GM12878 (cell line): ENCODE data around the gene CCDC97. TPM values are rescaled to one million over a fixed set of nuclear protein-coding genes. Genes with fewer than 3 reads are reported as not detected.

Experiments
- BCL11A ChIP-seq: IDR thresholded peaks from 2 replicates; pipeline ENCODE4 v1.6.1; 2011; ENCODE audit warnings: low read depth, low read length
- CREM ChIP-seq: IDR thresholded peaks from 2 replicates; pipeline ENCODE4 v1.6.1; 2014; ENCODE audit warnings: antibody characterized with exemption, low read depth
- CTCF ChIP-seq, 3 experiments: IDR thresholded peaks in 2 of 3; conservative IDR thresholded peaks in 1 of 3; 2 replicates each; pipeline ENCODE4 v1.5.1; 2011; ENCODE audit warnings: low read depth in 3 of 3, low read length in 3 of 3, mild to moderate bottlenecking in 3 of 3, control low read depth in 2 of 3, moderate library complexity in 2 of 3, inconsistent platforms in 1 of 3, mixed read lengths in 1 of 3; ENCODE audit not compliant: control insufficient read depth in 2 of 3, insufficient read depth in 1 of 3; ENCODE audit errors: extremely low read depth in 1 of 3
- DPF2 ChIP-seq: fragments of 450-650 bp; IDR thresholded peaks from 2 replicates; pipeline ENCODE4 v1.6.1; 2017; ENCODE audit warnings: mild to moderate bottlenecking
- ESRRA ChIP-seq: IDR thresholded peaks from 2 replicates; pipeline ENCODE4 v1.6.1; 2012; ENCODE audit warnings: mild to moderate bottlenecking, low read length, improper control_type of control experiment
- EZH2 ChIP-seq: IDR thresholded peaks from 2 replicates; pipeline ENCODE4 v1.6.1; 2012; ENCODE audit warnings: low read depth, mild to moderate bottlenecking, control low read depth, inconsistent platforms, low read length, borderline replicate concordance; ENCODE audit not compliant: control insufficient read depth
- FOXK2 ChIP-seq: fragments of 450-650 bp; IDR thresholded peaks from 2 replicates; pipeline ENCODE4 v1.6.1; 2017; ENCODE audit warnings: mild to moderate bottlenecking, moderate library complexity
- GATAD2B ChIP-seq: fragments of 450-650 bp; conservative IDR thresholded peaks from 2 replicates; pipeline ENCODE4 v1.6.1; 2017; ENCODE audit warnings: low read depth, mild to moderate bottlenecking, moderate library complexity
- HDAC2 ChIP-seq: fragments of 200-600 bp; sonication (generic); IDR thresholded peaks from 2 replicates; pipeline ENCODE4 v1.6.1; 2017
- JUNB ChIP-seq: IDR thresholded peaks from 2 replicates; pipeline ENCODE4 v1.6.1; 2016; ENCODE audit warnings: antibody characterized with exemption, mild to moderate bottlenecking
- LARP7 ChIP-seq: fragments of 450-650 bp; IDR thresholded peaks from 2 replicates; pipeline ENCODE4 v1.6.1; 2017; ENCODE audit warnings: mild to moderate bottlenecking
- MAX ChIP-seq: IDR thresholded peaks from 2 replicates; pipeline ENCODE4 v1.6.1; 2012; ENCODE audit warnings: low read depth, low read length, improper control_type of control experiment
- MYB ChIP-seq: fragments of 150-350 bp; IDR thresholded peaks from 2 replicates; pipeline ENCODE4 v1.6.1; 2014; ENCODE audit warnings: mild to moderate bottlenecking, low read depth, low read length, borderline replicate concordance
- NFIC ChIP-seq: IDR thresholded peaks from 2 replicates; pipeline ENCODE4 v1.6.1; 2012; ENCODE audit warnings: low read depth, mild to moderate bottlenecking, inconsistent platforms, low read length, moderate library complexity
- NFYA ChIP-seq: IDR thresholded peaks from 2 replicates; pipeline ENCODE4 v1.6.1; 2011; ENCODE audit warnings: low read depth, mild to moderate bottlenecking, low read length, improper control_type of control experiment, borderline replicate concordance
- RBBP5 ChIP-seq: fragments of 200-600 bp; sonication (generic); conservative IDR thresholded peaks from 2 replicates; pipeline ENCODE4 v1.6.1; 2016
- REST ChIP-seq: IDR thresholded peaks from 2 replicates; pipeline ENCODE4 v1.6.1; 2012; ENCODE audit warnings: mild to moderate bottlenecking, low read depth, low read length
- SIN3A ChIP-seq: IDR thresholded peaks from 2 replicates; pipeline ENCODE4 v1.6.1; 2012; ENCODE audit warnings: low read depth, low read length, improper control_type of control experiment
- SIX5 ChIP-seq: IDR thresholded peaks from 2 replicates; pipeline ENCODE4 v1.6.1; 2011; ENCODE audit warnings: mild to moderate bottlenecking, low read depth, low read length, moderate library complexity; ENCODE audit not compliant: severe bottlenecking
- SREBF2 ChIP-seq: IDR thresholded peaks from 2 replicates; pipeline ENCODE4 v1.6.1; 2012; ENCODE audit warnings: mild to moderate bottlenecking, low read length
- ZBTB33 ChIP-seq: fragments of 450-650 bp; IDR thresholded peaks from 2 replicates; pipeline ENCODE4 v1.6.1; 2017; ENCODE audit warnings: mild to moderate bottlenecking
- ZNF207 ChIP-seq: fragments of 450-650 bp; IDR thresholded peaks from 2 replicates; pipeline ENCODE4 v1.6.1; 2014; ENCODE audit warnings: antibody characterized with exemption, mild to moderate bottlenecking, borderline replicate concordance
- ZNF622 ChIP-seq: fragments of 450-650 bp; IDR thresholded peaks from 2 replicates; pipeline ENCODE4 v1.6.1; 2017; ENCODE audit warnings: mild to moderate bottlenecking, inconsistent platforms
- ZSCAN29 ChIP-seq: fragments of 450-650 bp; IDR thresholded peaks from 2 replicates; pipeline ENCODE4 v1.6.1; 2017; ENCODE audit warnings: mild to moderate bottlenecking, moderate library complexity
- polyA plus RNA-seq, 11 experiments: library from polyadenylated mRNA; depleted of rRNA in 4 of 11; unstranded in 6 of 11; stranded (reverse) in 5 of 11; fragments of >200 nt; fragmentation: Nextera tagmentation in 4 of 11; fragmentation: Illumina TruSeq in 1 of 11; extraction: Ambion mirVana in 4 of 11; extraction: Trizol in 1 of 11; gene quantifications; 1 replicate in 1 of 11; 2 replicates in 10 of 11; pipeline versions ENCODE4 v1.2.1 to v1.2.3, GENCODE V29; 2011 to 2016; ENCODE audit warnings: inconsistent platforms in 2 of 11, missing spikeins in 2 of 11, low read depth in 1 of 11
- total RNA-seq, 4 experiments: library from RNA; depleted of rRNA in 3 of 4; stranded (reverse); fragments of >200 nt in 3 of 4; fragmentation: Illumina TruSeq in 1 of 4; extraction: Trizol in 1 of 4; gene quantifications; 2 replicates each; pipeline versions ENCODE4 v1.2.1 to v1.2.3, GENCODE V29; 2013 to 2021

Gene CCDC97
- total and polyA plus RNA-seq, 10 of the 15 experiments (the other 5 are each of a cell fraction or from before 2014, with no cell fraction given): 1.8 to 34.1 (median 18.8) TPM

- TF ChIP-seq REST (no peak), JUNB (peak; percentile 81), LARP7 (peak; percentile 74), CREM (peak; percentile 94), ZNF622 (no peak), ZBTB33 (no peak), ESRRA (no peak), ZSCAN29 (0 out of 2 replicates have a peak, but pooled peaks have one; percentile 72), SREBF2 (peak; percentile 81), NFYA (no peak), MAX (no peak), SIX5 (no peak), HDAC2 (no peak), DPF2 (peak; percentile 91), SIN3A (no peak; the same call in 1 of the 2 replicates), CTCF (IDR thresholded peaks at IDR 0.05 in 2 of 3, conservative IDR thresholded peaks at IDR 0.05 in 1 of 3; ENCODE audit: control insufficient read depth in 2 of 3, extremely low read depth in 1 of 3, insufficient read depth in 1 of 3, low read depth in 3 of 3, low read length in 3 of 3) (no peak), ZNF207 (no peak; the same call in 1 of the 2 replicates), EZH2 (no peak), RBBP5 (no peak), FOXK2 (peak; percentile 93), GATAD2B (peak; percentile 32; the same call in 1 of the 2 replicates), BCL11A (peak; percentile 95), NFIC (peak; percentile 48; the same call in 1 of the 2 replicates), MYB (no peak; the same call in 1 of the 2 replicates)
Measured at GRCh38 chr19:41263042-41263849, 46.7 kb upstream of the CCDC97 start (continued).
